Astrocyte of the spinal cord (primary cell): Measurements from ENCODE around the gene SEMA4A.

ENCODE experiments used
- DNase-seq: peaks from one replicate; pipeline ENCODE4 v3.0.0; 2011; ENCODE audit warnings: low read depth, low spot score
- H3K4me3 ChIP-seq: 2 replicates; pipeline ENCODE4 v1.5.1; 2011; ENCODE audit warnings: low read depth, mild to moderate bottlenecking, low read length, moderate library complexity
- CTCF ChIP-seq: IDR thresholded peaks from 2 replicates; pipeline ENCODE4 v1.5.1; 2012; ENCODE audit warnings: low read depth, mild to moderate bottlenecking, low read length, inconsistent platforms
- in situ Hi-C: cut with HindIII; loops from 2 replicates; pipeline ENCODE4 v1.10.0; 2017; ENCODE audit warnings: low sequenced_read_pairs

The SEMA4A gene

GRCh38 chr1:156136970-156137483 lies 16.4 kb upstream of the SEMA4A start:
- TF ChIP-seq CTCF, result peak; percentile 34
- DNase-seq, result no peak
- H3K4me3 ChIP-seq, result no peak overlapping the region
- in situ Hi-C loops, result no loop called here

- H3K4me3 ChIP-seq, result no peak overlapping the region
- no peak for TF ChIP-seq CTCF
- in situ Hi-C loops, result no loop called here
- no peak for DNase-seq
Measured at GRCh38 chr1:156138458-156138867, 14.9 kb upstream of the SEMA4A start.

- TF ChIP-seq CTCF, result peak; percentile 74
- no peak overlapping the region for H3K4me3 ChIP-seq
- DNase-seq, result no peak
- in situ Hi-C loops, result no loop called here
Measured at GRCh38 chr1:156140879-156141707, 12.3 kb upstream of the SEMA4A start.

- TF ChIP-seq CTCF, result no peak
- in situ Hi-C loops, result no loop called here
Measured at GRCh38 chr1:156143765-156144489, 9.5 kb upstream of the SEMA4A start.

GRCh38 chr1:156144742-156145141 lies 8.6 kb upstream of the SEMA4A start:
- in situ Hi-C loops, result no loop called here
- DNase-seq, result no peak
- no peak overlapping the region for H3K4me3 ChIP-seq
- no peak for TF ChIP-seq CTCF

More at GRCh38 chr1:156143765-156144489, 9.5 kb upstream of the SEMA4A start:
- no peak for DNase-seq
- no peak overlapping the region for H3K4me3 ChIP-seq

GRCh38 chr1:156145650-156146019 lies 7.8 kb upstream of the SEMA4A start:
- no peak for DNase-seq
- in situ Hi-C loops, result no loop called here
- no peak for TF ChIP-seq CTCF
- H3K4me3 ChIP-seq, result no peak overlapping the region
